Hepatocyte (in vitro differentiated cells): ENCODE results near the gene SIVA1. TPM values are rescaled to one million over a fixed set of nuclear protein-coding genes. Genes with fewer than 3 reads are reported as not detected.
A peak's percentile ranks its signal among the peaks of the same experiment; 100 is the strongest.

Experiments
- DNase-seq: peaks from one replicate; pipeline ENCODE4 v3.0.0-alpha.2; 2016; ENCODE audit warnings: low spot score
- H2AFZ ChIP-seq: fragments of 200-600 bp; sonication (generic); 2 replicates; pipeline ENCODE4 v1.6.0; 2016; ENCODE audit warnings: antibody characterized with exemption, mild to moderate bottlenecking
- H3K27ac ChIP-seq: fragments of 200-600 bp; sonication (generic); 2 replicates; pipeline ENCODE4 v1.5.1; 2016; ENCODE audit warnings: mild to moderate bottlenecking
- H3K27me3 ChIP-seq: fragments of 200-600 bp; sonication (generic); 2 replicates; pipeline ENCODE4 v1.6.1; 2016
- H3K36me3 ChIP-seq: fragments of 200-600 bp; sonication (generic); replicated peaks from 2 replicates; pipeline ENCODE4 v1.5.1; 2016; ENCODE audit warnings: low read depth; ENCODE audit not compliant: insufficient read depth
- H3K4me1 ChIP-seq: fragments of 200-600 bp; sonication (generic); 2 replicates; pipeline ENCODE4 v1.5.1; 2016; ENCODE audit warnings: mild to moderate bottlenecking, moderate library complexity; ENCODE audit not compliant: insufficient read depth
- H3K4me2 ChIP-seq: fragments of 200-600 bp; sonication (generic); 2 replicates; pipeline ENCODE4 v1.6.0; 2016
- H3K4me3 ChIP-seq: fragments of 200-600 bp; sonication (generic); 2 replicates; pipeline ENCODE4 v1.5.1; 2016; ENCODE audit warnings: mild to moderate bottlenecking
- H3K79me2 ChIP-seq: fragments of 200-600 bp; sonication (generic); 2 replicates; pipeline ENCODE4 v1.6.0; 2017; ENCODE audit warnings: mild to moderate bottlenecking
- H3K9me2 ChIP-seq: fragments of 200-600 bp; sonication (generic); replicated peaks from 2 replicates; pipeline ENCODE4 v1.6.0; 2017; ENCODE audit warnings: mild to moderate bottlenecking; ENCODE audit not compliant: insufficient read depth
- H3K9me3 ChIP-seq: fragments of 200-600 bp; sonication (generic); 2 replicates; pipeline ENCODE4 v1.5.1; 2016; ENCODE audit warnings: low read depth, mild to moderate bottlenecking
- H4K20me1 ChIP-seq: fragments of 200-600 bp; sonication (generic); 2 replicates; pipeline ENCODE4 v1.6.0; 2016; ENCODE audit warnings: mild to moderate bottlenecking; ENCODE audit not compliant: insufficient read depth, poor library complexity, severe bottlenecking
- CTCF ChIP-seq: fragments of 200-600 bp; sonication (generic); IDR thresholded peaks from 2 replicates; pipeline ENCODE4 v1.5.1; 2016; ENCODE audit warnings: antibody characterized with exemption, mild to moderate bottlenecking; ENCODE audit not compliant: poor library complexity
- EZH2 ChIP-seq: fragments of 200-600 bp; sonication (generic); IDR thresholded peaks from 2 replicates; pipeline ENCODE4 v1.6.1; 2016; ENCODE audit warnings: antibody characterized with exemption, mild to moderate bottlenecking, borderline replicate concordance
- EZH2phosphoT487 ChIP-seq: fragments of 200-600 bp; sonication (generic); IDR thresholded peaks from one replicate; pipeline ENCODE4 v1.6.1; 2018; ENCODE audit warnings: antibody characterized with exemption, mild to moderate bottlenecking, low read depth, moderate library complexity; ENCODE audit not compliant: unreplicated experiment, severe bottlenecking
- WGBS: methylation state at CpG from one replicate; pipeline ENCODE4 v1.1.6; 2016; ENCODE audit warnings: low lambda C conversion rate; ENCODE audit errors: missing lambda C conversion rate; 5-methylcytosine and 5-hydroxymethylcytosine counted together
- polyA plus RNA-seq: library from polyadenylated mRNA; unstranded; fragments of >200 nt; fragmentation: Nextera tagmentation; extraction: Ambion mirVana; gene quantifications from 2 replicates; pipeline ENCODE4 v1.2.1, GENCODE V29; 2016
- total RNA-seq: library from RNA; depleted of rRNA; stranded (reverse); fragments of >200 nt; gene quantifications from 2 replicates; pipeline ENCODE4 v1.2.3, GENCODE V29; 2014

The SIVA1 gene
- total and polyA plus RNA-seq, 2 experiments from 2014 or later, result 149 to 163 TPM

GRCh38 chr14:104792945-104793702 lies 40.2 kb downstream of the SIVA1 start:
- H3K9me2 ChIP-seq, result no peaks in the 10 kb centered on the region
- peaks cover 35% of the 10 kb centered on the region for H3K4me1 ChIP-seq
- H3K36me3 ChIP-seq, result no peaks in the 10 kb centered on the region
- no peak overlapping the region for H3K4me3 ChIP-seq
- WGBS, result 81% methylated on average over 16 of the region's 16 CpGs
- no peak for TF ChIP-seq EZH2
- TF ChIP-seq EZH2phosphoT487, result no peak
- TF ChIP-seq CTCF, result no peak
- H3K27me3 ChIP-seq, result no peaks in the 10 kb centered on the region
- H4K20me1 ChIP-seq, result peaks cover 62% of the 10 kb centered on the region
- peaks cover 69% of the 10 kb centered on the region for H3K79me2 ChIP-seq
- no peak for DNase-seq
- H3K27ac ChIP-seq, result no peak overlapping the region
- no peak overlapping the region for H2AFZ ChIP-seq
- H3K4me2 ChIP-seq, result peak overlapping the region; percentile 100
- H3K9me3 ChIP-seq, result no peaks in the 10 kb centered on the region

GRCh38 chr14:104793703-104793959 lies 40.7 kb downstream of the SIVA1 start:
- H3K27ac ChIP-seq, result peak overlapping the region; percentile 23
- H3K36me3 ChIP-seq, result no peaks in the 10 kb centered on the region
- H4K20me1 ChIP-seq, result peaks cover 57% of the 10 kb centered on the region
- H2AFZ ChIP-seq, result no peak overlapping the region
- peaks cover 35% of the 10 kb centered on the region for H3K4me1 ChIP-seq
- H3K4me3 ChIP-seq, result no peak overlapping the region
- H3K9me2 ChIP-seq, result no peaks in the 10 kb centered on the region
- 82% methylated on average over 2 of the region's 2 CpGs for WGBS
- H3K27me3 ChIP-seq, result no peaks in the 10 kb centered on the region
- no peak for DNase-seq
- peak overlapping the region; percentile 100 for H3K4me2 ChIP-seq
- TF ChIP-seq CTCF (no peak), EZH2phosphoT487 (no peak), EZH2 (no peak)
- no peaks in the 10 kb centered on the region for H3K9me3 ChIP-seq
- peaks cover 64% of the 10 kb centered on the region for H3K79me2 ChIP-seq

GRCh38 chr14:104794099-104794498 lies 41.2 kb downstream of the SIVA1 start:
- Histone ChIP-seq H3K79me2 (peaks cover 60% of the 10 kb centered on the region), H2AFZ (no peak overlapping the region), H3K9me2 (no peaks in the 10 kb centered on the region), H4K20me1 (peaks cover 53% of the 10 kb centered on the region), H3K4me1 (peaks cover 35% of the 10 kb centered on the region), H3K27ac (peak overlapping the region; percentile 83), H3K9me3 (no peaks in the 10 kb centered on the region), H3K4me3 (peak overlapping the region; percentile 39), H3K27me3 (no peaks in the 10 kb centered on the region), H3K4me2 (peak overlapping the region; percentile 100), H3K36me3 (no peaks in the 10 kb centered on the region)
- peak; percentile 67 for DNase-seq
- WGBS, result 39% methylated on average over 15 of the region's 15 CpGs
- no peak for TF ChIP-seq CTCF
- no peak for TF ChIP-seq EZH2
- no peak for TF ChIP-seq EZH2phosphoT487
